GM18873 (cell line): ENCODE data around the gene SMARCB1.
A peak's percentile ranks its signal among the peaks of the same experiment; 100 is the strongest.

Source experiments
- ATAC-seq: cut with Tn5 transposase; IDR thresholded peaks from one replicate; pipeline ENCODE4 v1.9.1; 2021; ENCODE audit warnings: mild to moderate bottlenecking, moderate library complexity, moderate number of reproducible peaks; ENCODE audit not compliant: unreplicated experiment, low FRiP score

SMARCB1 gene

GRCh38 chr22:23828800-23829680, 42.3 kb downstream of the SMARCB1 start:
- ATAC-seq = no peak

DNA sequence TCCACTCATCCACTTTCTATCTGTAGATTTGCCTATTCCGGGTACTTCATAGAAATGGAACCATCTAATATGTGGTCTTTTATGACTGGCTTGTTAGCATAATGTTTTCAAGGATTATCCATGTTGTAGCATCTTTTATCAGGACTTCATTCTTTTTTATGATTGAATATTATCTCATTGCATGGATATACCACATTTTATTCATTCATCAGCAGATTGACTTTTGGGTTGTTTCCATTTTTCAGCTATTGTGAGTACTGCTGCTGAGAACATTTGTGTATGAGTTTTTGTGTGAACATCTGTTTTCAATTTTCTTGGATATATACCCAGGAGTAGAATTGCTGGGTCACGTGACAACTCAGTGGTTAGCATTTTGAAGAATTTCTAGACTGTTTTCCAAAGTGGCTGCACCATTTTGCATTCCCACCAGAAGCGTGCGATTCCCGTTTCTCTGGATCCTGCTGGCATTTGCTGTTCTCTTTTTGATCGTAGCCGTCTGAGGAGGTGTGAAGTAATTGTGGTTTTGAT, 43.1 kb downstream of the SMARCB1 start:
- ATAC-seq = no peak

DNA sequence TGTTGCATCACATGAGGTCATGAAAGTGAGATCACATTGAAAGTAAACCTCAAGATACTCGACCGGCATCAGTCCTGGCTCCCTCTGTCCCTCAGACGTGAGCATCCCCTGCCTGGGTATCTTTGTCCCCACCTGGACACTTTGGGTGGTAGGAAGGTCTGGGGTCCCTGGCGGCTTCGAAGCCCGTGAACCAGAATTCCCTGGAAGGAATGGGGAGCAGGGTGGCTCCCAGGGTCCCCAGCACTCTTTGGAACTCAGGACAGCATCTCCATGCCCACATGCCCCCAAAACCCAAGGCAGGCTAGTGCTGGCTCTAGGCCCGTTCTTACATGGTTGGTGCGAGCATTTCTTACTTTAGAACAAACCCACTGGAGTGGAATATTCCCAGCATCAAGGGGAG, 44.5 kb downstream of the SMARCB1 start:
- no peak for ATAC-seq

- ATAC-seq = no peak
Measured at GRCh38 chr22:23831781-23832180, 45.0 kb downstream of the SMARCB1 start.

DNA sequence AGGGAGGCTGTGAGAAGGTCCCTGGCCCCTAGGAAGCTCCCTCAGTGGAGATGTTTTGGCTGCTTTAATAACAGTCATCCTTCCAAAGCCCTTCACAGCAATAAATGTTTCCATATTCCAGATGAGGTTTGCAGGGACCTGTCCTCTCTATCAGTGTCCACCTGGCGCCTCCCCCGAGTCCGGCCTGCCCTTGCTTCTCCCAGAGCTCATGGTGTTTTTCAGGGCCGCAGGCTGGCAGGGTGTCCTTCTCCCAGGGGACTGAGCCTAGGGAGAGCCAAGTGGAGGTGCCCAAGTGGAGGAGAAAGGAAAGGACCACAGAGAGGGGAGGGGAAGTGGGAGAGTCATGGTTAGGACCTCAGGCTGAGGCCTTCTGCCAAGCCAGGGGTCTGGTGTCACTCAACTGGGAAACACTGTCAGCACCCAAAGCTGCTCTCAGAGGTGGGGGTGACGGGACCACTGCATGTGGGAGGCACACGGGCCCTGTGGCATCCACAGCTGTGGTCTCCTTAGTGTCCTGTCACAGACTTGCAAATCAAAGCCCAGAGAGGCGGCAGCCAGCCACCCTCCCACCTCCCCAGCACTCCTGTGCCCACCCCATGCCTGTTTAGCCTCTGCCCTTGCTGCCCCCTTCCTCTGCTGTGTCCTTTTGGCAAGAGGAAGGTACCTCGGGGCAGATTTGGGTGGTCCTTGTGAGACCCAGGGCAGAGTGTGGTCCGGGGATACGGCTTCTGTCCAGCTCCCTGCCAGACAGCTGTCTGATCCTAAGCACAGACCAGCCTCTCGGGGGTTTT, 45.7 kb downstream of the SMARCB1 start:
- ATAC-seq = no peak

DNA sequence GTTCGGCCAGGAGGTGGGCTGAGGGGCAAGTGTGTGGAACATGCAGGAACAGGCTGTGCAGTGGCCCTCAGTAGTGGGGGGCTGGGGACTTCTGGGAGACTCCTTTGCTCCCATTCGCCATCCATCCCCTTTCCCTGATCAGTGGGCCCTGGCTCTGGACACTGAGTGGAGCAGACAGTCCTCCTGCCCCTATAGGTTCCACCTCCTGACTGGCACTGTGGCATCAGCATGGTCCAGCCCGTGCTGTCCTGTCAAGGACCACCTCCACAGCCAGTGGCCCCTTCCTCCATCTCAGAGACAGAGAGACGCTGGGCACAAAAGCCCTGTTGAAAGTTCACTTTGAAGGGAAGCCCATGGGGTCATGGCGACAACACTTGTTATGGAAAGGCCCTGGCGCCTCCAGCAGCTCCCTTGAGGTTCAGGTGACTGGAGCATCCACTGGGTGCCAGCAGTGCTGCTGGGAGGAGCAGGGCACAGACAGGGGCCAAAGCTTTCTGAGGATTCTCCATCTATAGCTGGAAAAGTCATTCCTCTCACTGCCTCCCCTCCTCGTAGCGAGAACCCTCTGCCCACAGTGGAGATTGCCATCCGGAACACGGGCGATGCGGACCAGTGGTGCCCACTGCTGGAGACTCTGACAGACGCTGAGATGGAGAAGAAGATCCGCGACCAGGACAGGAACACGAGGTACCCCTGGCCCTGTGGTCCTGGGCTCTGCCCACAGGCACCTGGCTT, 46.4 kb downstream of the SMARCB1 start:
- no peak for ATAC-seq

DNA sequence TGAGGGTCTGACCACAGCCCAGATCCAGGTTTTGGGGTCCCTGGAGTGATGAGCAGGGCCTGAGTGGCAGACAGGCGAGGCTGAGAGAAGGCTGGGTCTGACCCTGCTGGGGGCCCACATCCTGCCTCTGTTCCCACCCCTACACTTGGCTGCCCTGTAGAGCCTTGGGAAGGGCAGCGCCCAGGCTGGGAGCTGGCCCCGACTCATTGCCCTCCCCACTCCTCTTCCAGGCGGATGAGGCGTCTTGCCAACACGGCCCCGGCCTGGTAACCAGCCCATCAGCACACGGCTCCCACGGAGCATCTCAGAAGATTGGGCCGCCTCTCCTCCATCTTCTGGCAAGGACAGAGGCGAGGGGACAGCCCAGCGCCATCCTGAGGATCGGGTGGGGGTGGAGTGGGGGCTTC, 47.1 kb downstream of the SMARCB1 start:
- ATAC-seq = no peak

DNA sequence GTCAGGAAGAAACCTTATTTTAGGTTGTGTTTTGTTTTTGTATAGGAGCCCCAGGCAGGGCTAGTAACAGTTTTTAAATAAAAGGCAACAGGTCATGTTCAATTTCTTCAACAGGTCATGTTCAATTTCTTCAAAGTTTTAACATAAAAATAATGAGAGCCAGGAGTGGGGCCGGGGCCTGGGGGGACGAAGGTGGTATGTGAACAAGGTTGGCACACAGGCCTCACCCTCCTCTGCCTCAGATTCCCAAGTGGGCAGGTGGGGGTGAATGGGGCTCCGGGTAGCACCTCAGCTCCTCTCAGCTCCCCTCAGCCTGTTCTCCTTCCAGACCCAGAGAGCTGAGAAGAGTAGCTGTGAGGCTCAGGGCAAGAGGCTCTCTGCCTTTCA, 47.6 kb downstream of the SMARCB1 start:
- ATAC-seq = no peak

DNA sequence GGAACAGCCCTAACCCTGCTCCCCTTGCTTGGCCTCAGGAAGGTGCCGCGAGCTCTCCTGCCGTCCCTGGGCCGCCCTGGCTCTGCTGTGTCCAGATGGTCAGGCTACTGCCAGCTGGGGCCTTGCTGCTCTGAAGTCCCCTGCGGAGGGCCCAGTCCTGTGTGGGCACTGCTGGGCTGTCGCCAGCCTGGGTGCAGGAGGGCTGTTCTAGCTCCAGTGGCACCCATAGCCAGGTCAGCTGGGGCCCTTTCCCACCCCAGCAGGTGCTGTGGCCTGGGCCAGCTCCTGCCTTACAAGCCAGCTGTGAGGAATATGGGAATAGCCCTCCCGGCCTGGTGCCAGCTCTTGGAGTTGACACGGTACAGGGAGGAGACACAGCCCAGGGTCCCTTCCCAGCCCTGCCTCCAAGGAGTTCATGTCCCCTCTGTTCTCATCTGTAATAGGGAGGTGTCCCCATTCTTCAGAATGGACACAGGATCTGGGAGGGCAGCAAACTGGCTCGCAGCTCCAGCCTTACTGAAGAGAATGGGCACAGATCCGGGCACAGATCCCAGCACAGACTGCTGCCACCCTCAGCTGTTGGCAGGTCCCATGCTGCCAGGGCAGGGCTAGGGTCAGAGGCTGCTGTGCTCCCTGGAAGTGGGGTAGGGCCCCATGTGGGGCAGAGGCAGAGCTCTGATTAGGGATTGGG, 48.2 kb downstream of the SMARCB1 start:
- ATAC-seq = no peak

DNA sequence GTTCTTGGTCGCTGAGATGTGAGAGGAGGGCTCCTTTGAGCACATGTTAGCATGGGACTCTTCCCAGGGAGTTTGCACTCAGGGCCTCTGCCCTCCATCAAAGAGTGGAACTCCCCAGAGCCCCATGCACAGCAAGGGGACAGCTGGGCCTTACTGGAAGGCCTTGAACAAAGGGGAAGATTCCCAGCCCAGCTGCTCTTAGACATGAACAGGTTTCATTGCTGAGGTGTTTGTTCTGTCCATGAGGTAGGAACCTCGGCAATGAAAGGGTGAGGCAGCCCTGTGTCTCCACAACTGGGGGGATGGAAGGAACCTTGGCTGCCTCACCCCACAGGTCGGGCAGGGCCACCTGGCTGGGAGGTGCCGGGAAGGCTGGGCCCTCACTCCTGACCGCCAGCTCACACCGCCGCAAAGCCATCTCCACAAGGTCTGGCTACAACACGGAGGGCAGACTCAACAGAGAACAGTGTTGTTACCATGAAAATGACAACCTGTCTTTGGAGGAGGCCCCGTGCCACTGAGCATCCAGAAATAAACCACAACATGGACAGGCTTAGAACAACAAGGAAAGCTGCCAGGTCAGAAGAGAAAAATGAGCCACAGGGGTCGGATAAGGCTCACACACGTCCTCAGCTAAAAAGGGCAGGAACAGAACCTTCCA, 48.8 kb downstream of the SMARCB1 start:
- no peak for ATAC-seq

- ATAC-seq = no peak
Measured at GRCh38 chr22:23836281-23836680, 49.5 kb downstream of the SMARCB1 start.

- no peak for ATAC-seq
Measured at GRCh38 chr22:23836692-23837495, 50.1 kb downstream of the SMARCB1 start.

GRCh38 chr22:23837496-23837859, 50.7 kb downstream of the SMARCB1 start:
- ATAC-seq = no peak

DNA sequence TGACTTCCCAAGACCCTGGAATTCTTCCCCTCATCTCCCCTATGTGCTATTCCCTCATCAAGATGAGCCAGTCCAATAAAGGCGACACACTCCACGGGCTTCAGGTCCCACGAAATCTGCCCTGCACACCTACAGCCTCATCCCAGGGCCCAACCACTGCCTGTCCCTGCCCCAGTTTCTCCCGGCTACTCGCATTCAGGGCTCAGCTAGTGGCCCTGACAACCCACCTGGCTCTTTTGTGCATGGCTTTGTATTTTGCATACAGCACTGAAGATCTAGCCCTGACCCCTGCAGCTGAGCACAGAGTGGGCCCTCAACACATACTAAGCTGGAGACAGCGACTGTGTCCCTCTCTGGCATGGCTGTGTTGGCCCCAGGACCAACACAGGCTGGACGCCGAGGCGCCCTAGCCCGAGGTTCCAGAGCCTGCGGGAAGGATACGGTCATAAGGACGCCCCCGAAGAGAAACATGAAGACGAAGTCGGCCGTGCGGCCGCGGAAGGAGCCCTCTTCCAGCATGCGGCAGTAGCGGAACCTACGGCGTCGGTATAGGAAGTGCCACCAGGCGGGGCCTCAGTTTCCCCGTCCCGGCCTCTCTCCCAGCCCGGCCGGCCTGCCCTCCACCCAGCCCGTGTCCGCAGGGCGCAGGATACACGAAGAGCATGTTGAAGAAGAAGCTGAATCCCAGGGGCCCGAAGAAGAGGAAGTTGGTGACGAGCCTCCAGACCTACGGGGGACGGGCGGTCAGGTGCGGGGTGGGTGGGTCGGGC, 51.3 kb downstream of the SMARCB1 start:
- no peak for ATAC-seq

DNA sequence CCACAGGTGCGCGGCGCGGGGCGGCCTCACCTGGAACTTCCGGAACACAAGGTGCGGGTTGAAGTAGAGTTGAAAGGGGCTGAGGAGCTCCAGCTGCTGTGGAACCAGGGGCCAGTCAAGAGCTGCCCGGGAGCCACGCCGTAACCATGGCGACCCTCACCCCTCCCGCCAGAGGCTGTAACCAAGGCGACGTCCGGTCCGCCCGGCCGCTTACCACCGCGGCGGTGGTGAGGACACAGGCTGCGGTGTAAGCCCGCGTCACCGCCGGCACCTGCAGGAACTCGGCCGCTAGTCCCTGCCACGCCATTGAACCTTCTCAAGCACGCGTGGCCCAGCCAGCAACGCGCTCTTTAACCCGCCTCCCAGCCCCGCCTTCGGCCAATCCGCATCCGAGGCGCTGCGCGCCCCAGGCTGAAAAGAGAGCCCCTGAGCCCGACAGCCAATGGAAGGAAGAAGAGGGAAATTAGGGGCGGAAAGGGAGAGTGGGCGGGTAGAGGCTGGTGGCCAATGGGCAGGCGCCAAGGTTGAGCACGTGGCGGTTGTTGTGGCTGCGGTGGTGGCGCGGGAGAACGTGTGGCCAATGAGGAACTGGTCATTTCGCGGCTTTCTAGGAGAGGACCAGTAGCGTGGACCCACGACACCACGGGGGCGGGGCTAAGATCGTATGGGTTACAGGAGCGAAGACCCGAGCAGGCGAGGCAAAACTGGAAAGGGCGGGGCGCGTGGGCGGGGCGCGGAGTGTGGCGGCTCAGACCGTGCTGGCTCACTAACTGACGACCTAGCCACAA, 52.1 kb downstream of the SMARCB1 start, which contains the start of gene DERL3:
Gene DERL3, minus strand, starts transcription at position 326 of the 788 bp plus-strand sequence. Its CDS starts 19 bp downstream, at position 307.
- ATAC-seq = peak; percentile 78

DNA sequence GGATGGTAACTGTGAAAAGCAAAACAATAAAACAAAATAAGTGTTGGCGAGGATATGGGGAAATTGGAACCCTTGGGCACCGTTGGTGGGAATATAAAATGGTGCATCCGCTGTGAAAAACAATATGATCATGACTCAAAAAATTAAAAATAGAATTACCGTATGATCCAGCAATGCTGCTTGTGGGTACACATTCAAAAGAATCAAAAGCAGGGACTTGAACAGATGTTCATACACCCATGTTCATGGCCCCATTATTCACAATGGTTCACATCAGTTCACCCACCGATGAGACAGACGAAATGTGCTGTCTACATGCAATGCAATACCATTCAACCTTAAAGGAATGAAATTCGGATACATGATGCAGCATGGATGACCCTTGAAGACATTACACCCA, 53.3 kb downstream of the SMARCB1 start:
- ATAC-seq = no peak

DNA sequence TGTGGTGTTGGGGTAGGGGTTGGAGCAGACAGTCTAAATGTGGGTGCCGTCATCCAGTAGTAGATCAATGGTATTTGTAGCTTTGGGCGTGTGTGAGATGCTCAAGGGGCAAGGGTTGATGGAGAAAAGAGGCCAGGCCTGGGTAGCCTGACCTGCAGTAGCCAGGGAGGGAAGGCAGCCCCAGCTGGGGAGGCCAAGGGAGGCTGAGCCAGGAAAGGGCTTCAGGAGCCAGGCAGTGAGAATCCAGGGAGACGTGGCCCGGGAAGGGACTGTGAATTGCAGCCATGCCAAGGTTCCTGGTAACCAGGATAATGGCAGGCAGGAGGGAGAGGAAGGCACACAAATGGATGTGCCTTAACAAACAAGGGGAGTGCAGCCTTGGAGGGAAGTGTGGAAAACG, 54.5 kb downstream of the SMARCB1 start:
- no peak for ATAC-seq
